ENCODE results near the gene UNCX.
"Not testable (repeated sequence)": the region's sequence is repeated elsewhere in the genome, so short reads cannot be mapped to it uniquely, and the experiment has no call there.

The UNCX gene

DNA sequence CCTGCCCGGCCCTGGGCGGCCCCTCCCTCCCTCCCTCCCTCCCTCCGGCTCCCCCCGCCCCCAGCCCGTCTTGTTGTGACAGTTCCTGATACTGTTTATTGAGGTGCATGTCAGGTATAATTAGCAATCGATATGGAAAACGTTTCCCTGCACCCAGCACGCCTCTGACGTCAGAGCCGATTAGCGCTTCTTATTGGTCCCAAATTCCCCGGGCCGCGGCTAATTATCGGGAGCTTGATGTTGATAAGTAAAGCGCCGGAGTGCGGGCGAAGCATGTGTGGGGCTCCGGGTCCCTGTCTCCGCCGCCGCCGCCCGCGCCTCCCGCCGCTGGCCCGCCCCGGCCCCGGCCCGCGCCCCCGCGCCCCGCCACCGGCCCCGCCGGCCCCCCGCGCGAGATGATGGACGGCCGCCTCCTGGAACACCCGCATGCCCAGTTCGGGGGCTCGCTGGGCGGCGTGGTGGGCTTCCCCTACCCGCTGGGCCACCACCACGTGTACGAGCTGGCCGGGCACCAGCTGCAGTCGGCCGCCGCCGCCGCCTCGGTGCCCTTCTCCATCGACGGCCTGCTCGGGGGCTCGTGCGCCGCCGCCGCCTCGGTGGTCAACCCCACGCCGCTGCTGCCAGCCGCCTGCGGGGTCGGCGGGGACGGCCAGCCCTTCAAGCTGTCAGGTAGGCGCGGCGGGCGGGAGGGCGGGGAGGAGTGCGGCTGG, at the start of gene UNCX:
UNCX (plus strand) TSS at position 250 of the 710 bp plus-strand sequence; CDS start at position 396, 146 bp downstream.
- DNase-seq (ENCODE audit: low read depth, low spot score): no peak

DNA sequence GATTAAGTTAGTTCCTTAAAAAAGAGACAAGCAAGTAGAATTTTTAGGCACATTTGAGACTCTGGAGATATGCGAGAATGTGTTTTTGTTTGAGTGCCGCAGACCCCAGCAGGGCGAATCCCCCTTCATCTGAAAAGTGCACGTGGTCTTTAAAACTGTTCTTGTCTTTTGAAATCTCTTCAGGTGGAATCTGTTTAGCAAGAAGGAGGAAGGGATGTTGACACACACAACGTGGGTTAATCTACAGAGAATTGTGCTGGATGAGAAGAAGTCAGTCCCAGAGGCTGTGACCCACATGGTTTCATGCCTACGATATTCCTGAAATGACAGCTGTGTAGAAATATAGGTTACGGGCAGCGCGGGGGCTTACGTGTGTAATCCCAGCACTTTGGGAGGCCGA, 45.5 kb upstream of the UNCX start:
- no peak for DNase-seq (ENCODE audit: low read depth, low spot score)

GRCh38 chr7:1188720-1189294, 43.9 kb upstream of the UNCX start:
- DNase-seq (ENCODE audit: low read depth, low spot score): no peak

GRCh38 chr7:1189986-1190772, 42.5 kb upstream of the UNCX start:
- DNase-seq (ENCODE audit: low read depth, low spot score): no peak

DNA sequence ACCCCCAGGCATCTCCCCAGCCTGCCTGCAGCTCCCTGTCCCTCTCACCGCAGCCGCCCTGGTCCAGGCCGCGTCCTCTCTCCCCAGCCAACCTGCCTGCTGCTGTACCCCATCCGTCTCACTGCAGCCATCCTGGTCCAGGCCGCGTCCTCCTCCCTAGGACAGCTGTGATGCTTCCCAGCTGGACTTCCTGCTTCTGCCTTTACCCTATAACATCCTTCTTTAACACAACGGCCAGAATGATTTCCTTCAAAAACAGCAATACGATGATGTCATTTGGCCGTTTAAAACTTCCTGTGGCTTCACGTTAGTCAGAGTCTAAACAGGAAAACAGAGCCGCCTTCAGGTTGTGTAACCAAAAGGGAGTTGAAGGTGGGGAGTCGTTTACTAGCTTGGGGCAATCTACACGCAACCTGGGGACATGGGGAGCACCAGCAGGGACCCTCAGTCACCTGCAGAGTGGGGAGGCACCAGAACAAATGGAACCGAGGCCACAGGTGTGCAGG, 40.4 kb upstream of the UNCX start:
- DNase-seq (ENCODE audit: low read depth, low spot score): peak; percentile 50

GRCh38 chr7:1193593-1194424, 38.9 kb upstream of the UNCX start:
- DNase-seq (ENCODE audit: low read depth, low spot score): peak; percentile 80

- not testable (repeated sequence) for DNase-seq (ENCODE audit: low read depth, low spot score)
These were observed 36.2 kb upstream of the UNCX start for GRCh38 chr7:1196441-1196840.

DNA sequence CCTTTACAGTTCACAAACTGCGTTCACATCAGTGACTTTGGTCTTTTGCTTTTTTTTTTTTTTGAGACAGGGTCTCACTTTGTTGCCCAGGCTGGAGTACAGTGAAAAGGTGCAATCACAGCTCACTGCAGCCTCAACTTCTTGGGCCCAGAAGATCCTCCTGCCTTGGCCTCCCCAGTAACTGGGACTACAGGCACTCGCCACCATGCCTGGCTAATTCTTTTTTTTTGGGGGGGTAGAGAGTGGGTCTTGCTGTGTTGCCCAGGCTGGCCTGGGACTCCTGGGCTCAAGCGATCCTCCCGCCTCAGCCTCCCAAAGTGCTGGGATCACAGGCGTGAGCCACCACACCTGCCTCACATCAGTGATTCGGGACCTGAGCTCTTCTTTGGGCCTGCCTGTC, 35.7 kb upstream of the UNCX start:
- DNase-seq (ENCODE audit: low read depth, low spot score): no peak

DNA sequence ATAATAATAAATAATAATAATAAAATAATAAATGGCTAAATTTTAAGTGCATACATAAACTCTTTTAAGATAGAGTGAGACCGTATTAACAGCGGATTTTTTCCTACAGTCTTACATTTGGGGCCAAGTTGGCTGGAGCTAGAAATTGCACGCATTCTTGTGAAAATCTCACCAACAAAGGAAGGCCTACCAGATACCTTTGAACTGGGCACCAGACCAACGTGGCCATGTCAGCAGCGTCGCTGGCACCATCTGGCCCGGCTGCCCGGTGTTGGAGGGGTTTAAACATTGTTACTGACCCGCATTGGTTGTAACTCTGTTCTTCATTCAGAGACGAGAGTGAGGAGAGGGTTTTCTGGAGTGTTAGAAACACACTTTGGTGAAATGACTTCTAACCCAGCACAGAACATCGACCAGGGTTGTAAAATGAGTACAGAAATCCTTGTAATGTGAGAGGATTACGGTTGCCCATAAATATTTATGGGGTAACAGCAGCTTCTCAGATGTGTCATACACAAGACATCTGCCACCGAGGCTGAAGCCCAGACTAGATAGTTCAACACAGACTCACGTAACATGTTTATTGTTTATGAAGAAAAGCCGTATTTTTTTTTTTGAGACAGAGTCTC, 34.6 kb upstream of the UNCX start:
- DNase-seq (ENCODE audit: low read depth, low spot score): peak; percentile 82

- DNase-seq (ENCODE audit: low read depth, low spot score): peak; percentile 73
These were observed 32.6 kb upstream of the UNCX start for GRCh38 chr7:1200045-1200444.

DNA sequence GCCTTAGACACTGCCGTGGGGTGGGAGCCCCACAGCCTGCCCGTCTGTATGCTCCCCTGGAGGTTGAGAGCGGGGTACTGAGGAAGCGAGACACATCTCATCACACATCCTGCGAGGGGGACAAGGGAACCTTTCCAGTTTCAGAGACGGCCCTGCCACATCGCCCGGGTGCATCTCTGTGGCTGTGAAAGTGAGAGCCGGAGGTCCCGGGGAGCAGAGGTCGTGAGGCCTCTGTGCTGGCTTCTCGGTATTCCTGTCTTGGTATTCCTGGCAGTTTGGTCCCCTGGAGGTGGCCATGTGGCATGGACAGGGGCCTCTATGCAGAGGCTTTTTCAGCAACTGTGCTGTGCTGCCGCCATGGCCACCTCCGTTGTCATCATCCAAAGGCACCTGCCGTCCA, 30.8 kb upstream of the UNCX start:
- no peak for DNase-seq (ENCODE audit: low read depth, low spot score)

DNA sequence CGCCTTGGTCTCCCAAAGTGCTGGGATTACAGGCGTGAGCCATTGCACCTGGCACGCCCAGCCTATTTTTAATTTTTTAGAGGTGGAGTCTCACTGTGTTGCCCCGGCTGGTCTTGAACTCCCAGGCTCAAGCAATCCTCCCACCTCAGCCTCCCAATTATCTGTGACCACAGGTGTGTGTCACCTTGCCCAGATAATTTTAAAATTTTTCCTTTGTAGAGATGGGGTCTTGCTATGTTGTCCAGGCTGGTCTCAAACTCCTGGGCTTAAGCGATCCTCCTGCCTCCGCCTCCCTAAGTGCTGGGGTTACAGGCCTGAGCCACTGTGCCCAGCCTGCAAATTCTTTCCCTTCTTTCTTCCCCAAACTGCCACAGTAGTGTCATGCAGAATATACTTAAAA, 29.8 kb upstream of the UNCX start:
- DNase-seq (ENCODE audit: low read depth, low spot score): not testable (repeated sequence)

DNA sequence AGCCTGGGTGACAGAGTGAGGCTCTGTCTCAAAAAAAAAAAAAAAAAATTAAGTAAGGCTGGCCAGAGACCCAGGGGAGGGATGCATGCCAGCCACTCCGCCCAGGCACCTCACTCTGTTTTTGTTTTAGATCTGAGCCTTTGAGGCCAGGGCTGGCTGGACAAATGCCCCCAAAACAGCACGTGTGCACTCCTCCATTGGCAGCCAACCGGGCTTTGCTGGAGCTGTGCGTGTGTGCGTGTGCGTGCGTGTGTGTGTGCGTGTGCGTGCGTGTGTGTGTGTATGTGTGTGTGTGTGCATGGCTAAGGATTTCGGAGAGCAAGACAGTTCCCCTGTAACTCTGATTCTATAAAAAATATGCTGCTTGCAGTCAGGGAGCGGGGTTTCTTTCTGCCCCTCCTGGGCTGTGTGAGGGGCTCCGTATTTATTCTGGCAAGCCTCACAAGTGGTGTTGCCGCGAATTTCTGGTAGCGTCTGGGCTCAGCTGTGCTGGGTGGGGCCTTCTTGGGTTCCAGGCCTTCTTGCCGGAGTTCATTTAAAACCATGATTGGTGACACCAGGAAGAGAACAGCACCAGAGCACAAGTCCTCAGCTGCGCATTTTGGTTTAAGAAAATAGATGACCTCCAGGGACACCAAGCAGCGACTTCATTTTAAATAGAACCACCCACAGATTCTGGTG, 28.1 kb upstream of the UNCX start:
- no peak for DNase-seq (ENCODE audit: low read depth, low spot score)

DNA sequence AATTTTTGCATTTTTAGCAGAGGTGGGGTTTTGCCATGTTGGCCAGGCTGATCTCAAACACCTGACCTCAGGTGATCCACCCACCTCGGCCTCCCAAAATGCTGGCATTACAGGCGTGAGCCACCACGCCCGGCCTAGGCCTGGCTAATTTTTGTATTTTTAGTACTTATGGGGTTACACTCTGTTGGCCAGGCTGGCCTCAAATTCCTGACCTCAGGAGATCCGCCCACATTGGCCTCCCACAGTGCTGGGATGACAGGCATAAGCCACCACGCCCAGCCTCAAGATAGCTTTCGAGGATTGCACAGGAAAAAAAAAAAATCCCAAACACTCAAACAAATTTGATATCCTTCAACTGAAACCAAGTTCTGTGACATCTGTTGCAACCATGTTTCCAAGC, 26.9 kb upstream of the UNCX start:
- not testable (repeated sequence) for DNase-seq (ENCODE audit: low read depth, low spot score)

GRCh38 chr7:1209097-1209496, 23.6 kb upstream of the UNCX start:
- no peak for DNase-seq (ENCODE audit: low read depth, low spot score)

- DNase-seq (ENCODE audit: low read depth, low spot score): no peak
These were observed 22.2 kb upstream of the UNCX start for GRCh38 chr7:1210321-1210978.

- DNase-seq (ENCODE audit: low read depth, low spot score): no peak
These were observed 21.6 kb upstream of the UNCX start for GRCh38 chr7:1210979-1211608.

DNA sequence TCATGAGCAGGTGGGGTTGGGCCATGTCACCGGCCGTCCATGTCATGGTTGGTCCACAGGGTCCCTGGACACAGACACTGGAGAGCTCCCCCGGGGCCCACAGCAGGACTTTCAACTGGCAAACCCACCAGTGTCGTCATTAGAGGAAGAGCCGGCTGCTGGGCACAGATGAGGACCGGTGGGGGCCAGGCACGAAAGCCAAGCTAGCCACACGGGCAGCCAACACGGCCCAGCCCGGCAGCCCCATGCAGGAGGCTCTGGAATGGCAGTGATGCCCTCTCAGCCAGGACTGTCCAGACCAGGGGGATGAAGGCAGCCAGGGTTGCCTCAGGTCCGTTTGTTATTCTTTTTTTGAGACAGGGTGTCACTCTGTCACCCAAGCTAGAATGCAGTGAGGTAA, 21.1 kb upstream of the UNCX start:
- DNase-seq (ENCODE audit: low read depth, low spot score): no peak

DNA sequence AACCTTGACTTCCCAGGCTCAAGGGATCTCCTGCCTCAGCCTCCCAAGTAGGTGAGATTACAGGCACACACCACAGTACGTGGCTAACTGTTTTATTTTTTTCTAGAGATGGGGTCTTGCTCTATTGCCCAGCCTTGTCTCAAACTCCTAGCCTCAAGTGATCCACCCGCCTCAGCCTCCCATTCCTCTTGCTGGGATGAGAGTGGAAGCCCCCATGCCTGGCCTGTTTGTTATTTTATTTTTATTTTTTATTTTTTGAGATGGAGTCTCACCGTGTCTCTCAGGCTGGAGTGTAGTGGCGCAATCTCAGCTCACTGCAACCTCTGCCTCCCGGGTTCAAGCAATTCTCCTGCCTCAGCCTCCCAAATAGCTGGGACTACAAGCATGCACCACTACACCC, 20.6 kb upstream of the UNCX start:
- DNase-seq (ENCODE audit: low read depth, low spot score): not testable (repeated sequence)

DNA sequence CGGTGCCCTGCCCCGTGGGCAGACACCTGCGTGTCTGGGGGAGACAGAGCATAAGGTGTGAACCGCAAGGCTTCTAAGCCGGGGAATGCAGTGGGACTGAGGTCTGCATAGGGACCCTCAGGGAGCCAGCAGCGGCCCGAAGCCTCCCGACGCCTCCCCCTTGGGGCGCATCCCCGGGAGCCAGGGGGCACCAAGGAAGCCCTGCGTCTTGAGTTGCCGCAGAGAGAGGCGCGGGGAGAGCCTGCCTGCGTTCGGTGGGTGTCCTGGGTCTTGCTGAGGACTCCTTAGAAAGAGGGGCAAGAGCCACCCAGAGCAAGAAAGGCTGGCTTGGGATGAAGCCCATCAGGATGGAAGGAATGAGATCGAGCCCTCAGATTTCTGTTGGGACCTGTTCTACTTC, 18.2 kb upstream of the UNCX start:
- DNase-seq (ENCODE audit: low read depth, low spot score): no peak

All from astrocyte of the hippocampus (primary cell).